NCI-H748 treated with DMSO at 0.1 percent for 48 hours (cell line): ENCODE data around the gene OVOL3.
"Not testable (repeated sequence)": the region's sequence is repeated elsewhere in the genome, so short reads cannot be mapped to it uniquely, and the experiment has no call there.

Experiments
- DNase-seq: peaks from one replicate; lab custom pipeline; 2025; lab: John Stamatoyannopoulos, UW

Gene OVOL3

DNA sequence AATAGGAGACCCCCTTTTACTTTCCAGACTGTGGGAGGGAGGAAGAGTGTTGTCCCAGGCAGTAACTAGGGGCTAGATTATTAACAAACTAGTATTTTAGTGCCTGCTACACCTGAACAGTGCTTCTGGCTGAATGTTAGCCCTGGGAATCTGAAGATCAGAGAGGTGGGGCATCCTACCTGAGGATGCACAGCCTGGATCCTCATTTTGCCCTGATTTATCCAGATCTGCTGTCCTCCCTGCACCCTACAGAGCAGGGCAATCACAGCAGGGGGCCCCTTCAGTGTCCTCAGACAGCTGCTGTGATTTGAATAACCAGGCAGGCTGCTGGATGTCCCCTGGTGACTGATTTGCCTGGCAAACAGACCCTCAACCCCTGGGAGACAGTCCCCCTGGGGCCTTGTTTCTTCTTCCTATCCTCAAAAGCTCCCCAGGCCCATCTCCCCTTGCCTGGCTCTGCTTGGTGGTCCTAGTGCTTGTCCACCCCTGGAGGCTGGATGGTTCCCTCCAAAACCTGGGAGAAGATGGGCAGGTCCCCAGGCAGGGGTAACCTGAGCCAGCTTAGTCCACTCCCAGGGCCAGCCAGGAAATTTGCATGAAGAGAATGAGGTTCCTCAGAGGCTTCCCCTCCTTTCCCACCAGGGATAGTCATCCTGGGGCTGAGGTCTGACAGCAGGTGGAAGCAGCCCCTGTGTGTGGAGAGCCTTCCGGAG is at the start of gene OVOL3:
TSS of gene OVOL3 (plus strand) at position 657 of the 713 bp plus-strand sequence. CDS start 60 bp downstream, outside the sequence.
- DNase-seq: no peak

DNA sequence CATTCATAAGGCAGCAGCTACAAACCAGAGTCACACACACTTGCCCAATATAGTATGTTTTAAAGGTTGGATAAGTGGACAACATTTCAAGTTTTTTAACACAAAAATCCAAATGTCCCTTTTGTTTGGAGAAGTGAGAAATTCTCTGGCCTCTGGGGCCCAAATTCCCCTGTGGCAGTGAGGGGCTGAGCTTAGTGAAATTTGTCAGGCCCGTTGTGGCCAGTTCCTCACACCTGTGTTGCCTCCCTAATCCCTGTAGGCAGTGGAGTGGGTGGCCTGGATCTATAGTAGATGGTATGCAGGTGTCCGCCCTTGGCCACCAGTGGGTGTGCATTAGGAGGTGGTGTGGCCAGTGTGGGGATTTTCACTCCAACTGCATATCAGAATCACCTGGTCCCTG is 49.6 kb upstream of the OVOL3 start:
- no peak for DNase-seq

DNA sequence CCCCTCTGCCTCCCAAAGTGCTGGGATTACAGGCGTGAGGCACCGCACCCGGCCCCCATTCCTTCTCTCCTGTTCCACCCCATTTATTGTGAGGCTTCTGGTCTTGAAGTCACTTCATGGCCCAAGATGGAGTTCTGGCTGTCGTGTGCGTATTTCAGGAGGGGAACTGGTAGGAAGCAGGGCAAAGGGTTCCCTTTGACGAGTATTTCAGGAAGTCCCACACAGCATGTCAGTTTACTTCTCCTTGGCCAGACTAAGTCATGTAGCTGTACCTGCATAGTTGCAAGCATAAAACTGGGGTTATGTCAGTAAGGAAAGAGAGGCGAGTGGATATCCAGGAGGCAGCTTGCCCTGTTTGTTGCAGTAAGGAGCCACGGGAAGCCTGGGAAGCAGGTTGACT is 46.1 kb upstream of the OVOL3 start:
- no peak for DNase-seq

DNA sequence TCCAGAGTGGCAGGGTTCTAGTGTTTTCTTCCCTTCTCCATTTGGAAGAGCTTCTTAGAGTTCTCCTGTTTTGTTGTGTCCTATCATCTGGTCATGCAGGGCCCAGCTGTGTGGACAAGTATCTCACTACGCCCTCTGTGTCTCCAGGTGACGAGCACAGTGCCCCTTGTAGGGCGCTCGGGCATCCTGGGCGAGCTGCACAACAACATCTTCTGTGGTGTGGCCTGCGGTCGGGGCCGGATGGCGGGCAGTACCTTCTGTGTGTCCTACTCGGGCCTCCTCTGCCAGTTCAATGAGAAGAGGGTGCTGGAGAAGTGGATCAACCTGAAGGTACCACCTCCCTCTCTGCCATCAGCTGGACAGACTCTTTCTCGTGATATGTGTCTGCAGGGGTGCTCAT is 43.3 kb upstream of the OVOL3 start:
- no peak for DNase-seq

DNA sequence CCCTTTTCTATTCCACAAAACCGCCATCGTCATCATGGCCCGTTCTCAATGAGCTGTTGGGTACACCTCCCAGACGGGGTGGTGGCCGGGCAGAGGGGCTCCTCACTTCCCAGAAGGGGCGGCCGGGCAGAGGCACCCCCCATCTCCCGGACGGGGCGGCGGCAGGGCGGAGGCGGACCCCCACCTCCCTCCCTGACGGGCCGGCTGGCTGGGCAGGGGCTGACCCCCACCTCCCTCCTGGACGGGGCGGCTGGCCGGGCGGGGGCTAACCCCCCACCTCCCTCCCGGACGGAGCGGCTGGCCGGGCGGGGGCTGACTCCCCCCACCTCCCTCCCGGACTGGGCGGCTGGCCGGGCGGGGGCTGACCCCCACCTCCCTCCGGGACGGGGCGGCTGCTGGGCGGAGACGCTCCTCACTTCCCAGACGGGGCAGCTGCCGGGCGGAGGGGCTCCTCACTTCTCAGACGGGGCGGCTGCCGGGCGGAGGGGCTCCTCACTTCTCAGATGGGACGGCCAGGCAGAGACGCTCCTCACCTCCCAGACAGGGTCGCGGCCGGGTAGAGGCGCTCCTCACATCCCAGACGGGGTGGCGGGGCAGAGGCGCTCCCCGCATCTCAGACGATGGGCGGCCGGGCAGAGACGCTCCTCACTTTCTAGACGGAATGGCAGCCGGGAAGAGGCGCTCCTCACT is 42.0 kb upstream of the OVOL3 start:
- DNase-seq: not testable (repeated sequence)

DNA sequence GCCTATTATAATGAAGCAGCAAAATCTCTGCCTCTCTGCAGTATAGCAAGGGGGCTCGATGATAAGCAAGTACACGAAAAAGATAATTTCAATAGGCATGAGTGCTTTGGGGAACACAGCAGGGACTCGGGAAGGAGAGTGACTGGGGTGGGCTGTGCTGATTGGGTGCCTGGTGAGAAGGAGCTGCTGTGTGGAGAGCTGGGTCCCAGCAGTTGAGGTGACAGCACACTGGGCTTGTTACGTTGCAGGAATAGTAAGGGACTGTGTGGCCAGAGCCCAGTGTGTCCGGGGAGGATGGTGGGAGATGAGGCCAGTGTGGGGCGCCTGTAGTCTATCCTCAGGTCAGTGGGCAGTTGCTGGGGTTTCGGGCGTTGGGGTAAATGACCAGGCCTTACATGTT is 38.9 kb upstream of the OVOL3 start:
- DNase-seq: no peak

DNA sequence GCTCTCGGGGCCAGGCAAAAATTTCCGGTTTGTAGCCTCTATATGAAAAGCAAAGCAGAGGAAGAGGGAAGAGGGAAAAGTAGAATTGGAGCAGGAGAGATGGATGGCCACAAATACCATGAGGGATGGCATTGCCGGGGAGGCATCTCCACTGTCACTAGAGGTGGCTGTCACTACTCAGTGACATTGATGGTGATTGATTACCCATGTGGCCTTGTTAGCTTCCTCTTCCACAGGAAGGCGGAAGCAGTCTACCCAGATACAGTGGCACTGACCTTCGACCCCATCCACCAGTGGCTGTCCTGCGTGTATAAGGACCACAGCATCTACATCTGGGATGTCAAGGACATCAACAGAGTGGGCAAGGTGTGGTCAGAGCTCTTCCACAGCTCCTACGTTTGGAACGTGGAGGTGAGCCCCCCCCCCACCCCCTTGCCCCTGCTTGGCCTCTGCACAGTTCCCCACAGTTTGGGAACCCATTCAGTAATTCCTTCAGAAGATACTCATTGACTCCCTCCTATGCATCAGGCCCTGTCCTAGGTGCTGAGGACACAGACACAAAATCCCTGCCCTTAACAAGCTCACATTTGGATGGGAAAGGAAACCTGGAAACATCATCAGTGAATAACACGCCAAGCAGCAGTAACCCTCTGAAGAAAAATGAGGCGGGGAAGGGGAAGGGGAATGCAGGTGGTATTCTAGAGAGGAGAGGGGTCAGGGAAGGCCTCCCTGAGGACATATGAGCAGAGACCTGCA is 37.6 kb upstream of the OVOL3 start:
- no peak for DNase-seq

DNA sequence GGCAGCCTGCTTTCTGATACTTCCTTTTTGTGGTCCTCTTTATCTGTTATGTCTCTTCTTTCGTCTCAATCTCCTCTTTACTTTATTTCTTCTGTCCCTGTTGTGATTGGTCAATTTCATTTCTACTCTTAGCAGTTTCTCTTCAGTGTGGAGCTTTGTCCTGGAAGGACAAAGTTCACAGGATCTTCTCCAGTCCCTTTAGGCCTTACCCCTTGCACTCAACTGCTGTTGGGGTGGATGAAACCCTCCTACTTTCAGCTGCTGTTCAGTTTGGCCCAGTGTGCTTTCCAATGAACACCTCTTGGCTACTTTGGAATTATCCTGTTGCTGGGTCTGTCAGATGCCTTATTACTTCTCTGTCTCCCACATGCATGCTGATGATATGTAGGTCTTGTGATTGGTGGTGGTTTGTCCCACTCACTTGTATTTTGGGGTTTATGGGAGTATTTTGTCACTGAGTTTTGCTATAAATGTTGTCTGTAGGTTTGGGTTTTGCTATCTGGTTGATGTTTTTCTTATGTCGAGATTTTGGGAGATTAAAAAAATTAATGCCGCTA is 31.5 kb upstream of the OVOL3 start:
- no peak for DNase-seq

DNA sequence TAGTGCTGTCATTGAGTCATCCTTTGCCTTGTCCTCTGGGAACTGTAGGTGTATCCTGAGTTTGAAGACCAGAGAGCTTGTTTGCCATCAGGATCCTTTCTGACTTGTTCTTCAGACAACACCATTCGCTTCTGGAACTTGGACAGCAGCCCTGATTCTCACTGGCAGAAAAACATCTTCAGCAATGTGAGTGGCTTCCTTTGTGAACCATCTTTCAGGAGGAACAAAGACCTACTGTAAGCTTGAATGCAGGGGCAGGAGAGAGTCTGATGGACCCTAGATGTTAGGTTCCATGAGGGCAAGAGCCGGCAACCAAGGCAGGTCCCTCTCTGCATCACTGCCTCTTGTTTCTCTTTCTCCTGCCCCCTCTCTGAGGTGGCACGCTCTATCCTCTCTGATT is 29.6 kb upstream of the OVOL3 start:
- no peak for DNase-seq

DNA sequence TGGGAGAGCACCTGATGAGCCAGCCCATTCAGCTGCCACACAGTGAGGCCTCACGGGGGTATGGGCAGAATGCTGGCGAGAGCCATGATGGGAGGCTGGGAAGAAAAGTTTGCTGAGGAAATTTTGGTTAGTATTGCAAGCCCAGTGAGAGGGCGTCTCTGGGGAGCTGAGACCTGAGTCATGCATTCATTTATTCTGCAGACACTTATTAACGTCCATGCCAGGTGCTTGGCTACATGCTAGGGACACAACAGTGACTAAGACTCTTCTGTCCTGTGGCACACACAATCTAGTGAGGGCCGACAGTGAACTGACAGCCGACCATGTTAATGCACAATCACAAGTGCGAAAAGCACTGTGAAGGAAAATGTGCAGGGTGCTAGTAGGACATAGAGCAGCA is 29.0 kb upstream of the OVOL3 start:
- no peak for DNase-seq

DNA sequence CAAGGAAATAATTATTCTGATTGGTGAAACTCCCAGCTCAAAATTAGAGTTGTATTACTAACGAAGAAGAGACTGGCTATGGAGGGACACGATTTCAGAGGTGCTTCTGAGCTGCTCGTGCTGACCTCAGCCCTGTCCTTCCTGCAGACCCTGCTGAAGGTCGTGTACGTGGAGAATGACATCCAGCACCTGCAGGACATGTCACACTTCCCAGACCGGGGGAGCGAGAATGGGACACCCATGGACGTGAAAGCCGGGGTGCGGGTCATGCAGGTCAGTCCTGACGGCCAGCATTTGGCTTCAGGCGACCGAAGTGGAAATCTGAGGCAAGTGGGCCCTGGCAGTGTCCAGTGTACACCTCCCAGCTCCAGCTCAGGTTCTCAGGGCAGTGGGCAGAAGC is 28.0 kb upstream of the OVOL3 start:
- no peak for DNase-seq

DNA sequence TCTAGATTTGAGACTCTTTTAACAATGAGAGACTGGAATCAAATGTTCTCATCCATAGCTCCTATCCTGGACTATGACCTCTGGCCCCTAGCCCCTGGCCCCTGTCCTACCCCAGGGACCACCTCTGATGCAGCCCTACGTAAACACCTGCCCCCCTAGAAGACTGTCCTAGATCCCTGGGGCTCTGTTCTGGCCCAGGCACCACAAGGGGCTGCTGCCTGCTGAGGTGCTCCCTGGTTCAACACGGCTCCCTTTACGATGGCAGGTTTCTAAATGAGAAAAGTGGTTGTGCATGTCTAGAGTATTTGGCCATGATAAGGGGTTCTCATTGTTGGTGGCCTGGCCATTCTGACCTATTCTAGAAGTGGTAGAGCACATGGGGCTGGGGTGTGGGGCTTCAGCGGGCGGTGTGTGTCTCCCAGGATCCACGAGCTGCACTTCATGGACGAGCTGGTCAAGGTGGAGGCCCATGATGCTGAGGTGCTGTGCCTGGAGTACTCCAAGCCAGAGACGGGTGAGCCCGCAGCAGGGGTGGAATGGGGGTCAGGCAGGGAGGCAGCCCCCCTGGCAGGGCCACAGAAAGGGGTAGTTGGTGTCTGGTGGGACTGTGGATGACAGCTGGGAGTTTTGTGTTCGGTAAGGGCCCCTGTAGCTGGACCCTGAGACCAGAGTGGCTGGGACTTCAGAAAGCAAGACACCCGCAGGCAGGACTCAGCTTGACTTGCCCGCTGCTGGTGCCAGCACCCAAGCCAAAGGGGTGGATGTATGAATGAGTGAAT is 26.5 kb upstream of the OVOL3 start:
- no peak for DNase-seq

DNA sequence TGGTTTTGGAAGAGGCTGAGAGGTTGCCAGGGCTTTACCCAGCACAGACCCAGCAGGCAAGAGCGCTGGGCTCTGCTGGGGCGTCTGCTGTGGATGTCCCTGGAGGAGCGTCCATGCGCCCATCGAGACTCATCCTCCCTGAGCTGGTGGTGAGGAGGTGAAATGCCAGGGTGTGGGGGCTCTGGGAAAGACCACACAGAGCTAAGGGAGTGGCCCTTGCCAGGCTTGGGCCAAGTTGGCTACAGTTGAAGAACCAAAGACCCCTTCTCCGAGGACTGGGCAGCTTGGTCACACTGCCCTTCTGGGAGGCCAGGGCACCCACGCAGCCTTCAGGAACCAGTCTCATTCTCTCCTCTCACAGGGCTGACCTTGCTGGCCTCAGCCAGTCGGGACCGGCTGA is 24.6 kb upstream of the OVOL3 start:
- no peak for DNase-seq

DNA sequence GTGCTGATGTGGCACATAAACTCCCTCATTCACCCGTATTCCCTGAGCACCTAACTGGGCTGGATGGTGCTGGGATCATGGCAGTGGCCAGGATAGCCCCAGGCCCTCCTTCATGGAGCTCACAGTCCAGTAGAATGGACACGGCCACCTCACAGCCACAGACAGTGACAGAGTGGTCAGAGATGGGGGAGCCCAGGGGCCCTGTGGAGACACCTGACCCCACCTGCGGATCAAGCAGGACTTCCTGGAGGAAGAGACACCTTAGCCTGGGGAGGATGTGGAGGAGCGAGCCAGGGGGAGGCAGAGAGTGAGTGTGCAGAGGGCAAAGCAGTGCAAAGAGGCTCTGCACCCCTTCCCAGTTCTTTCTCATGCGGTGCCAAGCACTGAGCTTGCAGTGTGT is 21.1 kb upstream of the OVOL3 start:
- no peak for DNase-seq

DNA sequence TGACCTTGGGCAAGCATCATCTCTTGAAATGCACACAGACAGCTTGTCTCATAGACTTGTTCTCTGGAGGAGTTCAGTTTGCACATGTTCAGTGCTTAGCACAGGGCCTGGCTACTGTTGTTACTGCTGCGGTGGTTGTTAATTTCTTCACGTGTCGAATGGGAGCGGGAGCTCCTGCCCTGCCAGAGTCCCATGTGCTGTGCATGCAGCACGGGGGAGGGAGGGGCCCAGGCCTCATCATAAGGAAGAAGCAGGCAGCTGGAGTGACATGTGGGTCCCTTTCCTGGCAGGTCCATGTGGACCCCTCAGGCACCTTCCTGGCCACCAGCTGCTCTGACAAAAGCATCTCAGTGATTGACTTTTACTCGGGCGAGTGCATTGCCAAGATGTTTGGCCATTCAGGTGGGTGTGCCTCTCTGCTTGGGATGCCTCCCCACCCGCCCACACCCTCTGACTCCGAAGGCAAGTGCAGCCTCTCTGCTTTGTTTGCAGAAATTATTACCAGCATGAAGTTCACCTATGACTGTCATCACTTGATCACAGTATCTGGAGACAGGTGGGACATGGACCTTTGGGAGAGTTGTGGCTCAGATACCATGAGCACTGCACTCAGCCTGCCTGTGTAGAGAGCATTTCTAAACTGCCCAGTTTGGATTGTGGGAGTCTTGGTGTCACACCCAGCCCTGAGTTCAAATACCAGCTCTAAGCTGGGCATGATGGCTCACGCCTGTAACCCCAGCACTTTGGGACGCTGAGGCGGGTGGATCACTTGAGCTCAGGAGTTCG is 19.8 kb upstream of the OVOL3 start:
- DNase-seq: no peak

DNA sequence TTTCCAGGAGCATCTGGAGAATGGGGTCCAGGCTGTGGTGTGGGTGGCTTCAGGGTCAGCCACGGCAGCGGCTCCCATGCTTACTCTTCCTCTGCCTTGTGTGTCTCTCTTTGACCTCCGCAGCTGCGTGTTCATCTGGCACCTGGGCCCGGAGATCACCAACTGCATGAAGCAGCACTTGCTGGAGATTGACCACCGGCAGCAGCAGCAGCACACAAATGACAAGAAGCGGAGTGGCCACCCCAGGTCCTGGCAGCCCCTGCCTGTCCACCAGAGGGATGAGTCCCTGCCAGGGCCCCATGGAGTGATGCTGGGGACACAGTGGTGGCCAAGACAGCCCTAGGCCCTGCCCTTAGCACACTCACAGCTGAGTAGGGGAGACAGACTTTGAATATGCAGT is 18.4 kb upstream of the OVOL3 start:
- no peak for DNase-seq

DNA sequence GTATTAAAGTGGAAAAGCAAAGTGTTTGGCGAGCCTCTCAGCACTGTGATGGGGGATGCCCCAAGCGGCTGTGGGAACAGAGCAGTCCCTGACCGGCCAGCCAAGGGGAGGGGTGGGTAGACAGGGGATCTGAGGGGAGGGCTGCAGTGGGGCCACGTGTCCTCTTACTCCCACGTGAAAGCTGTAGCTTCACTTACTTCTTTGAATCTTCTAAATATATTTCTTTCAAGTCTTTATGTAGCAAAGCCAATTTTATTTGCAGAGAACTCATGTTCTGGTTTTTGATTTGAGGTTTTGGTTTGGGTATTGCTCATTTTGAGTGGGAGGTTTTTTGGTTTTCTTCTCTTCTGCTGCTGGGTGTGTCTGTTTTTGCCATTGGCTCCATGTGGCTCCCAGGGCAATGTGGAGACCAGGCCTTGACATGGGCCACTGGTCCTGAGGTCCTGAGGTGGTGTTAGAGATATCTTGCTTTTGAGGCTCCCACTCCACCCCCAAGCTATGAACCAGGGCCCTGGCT is 17.7 kb upstream of the OVOL3 start:
- no peak for DNase-seq

DNA sequence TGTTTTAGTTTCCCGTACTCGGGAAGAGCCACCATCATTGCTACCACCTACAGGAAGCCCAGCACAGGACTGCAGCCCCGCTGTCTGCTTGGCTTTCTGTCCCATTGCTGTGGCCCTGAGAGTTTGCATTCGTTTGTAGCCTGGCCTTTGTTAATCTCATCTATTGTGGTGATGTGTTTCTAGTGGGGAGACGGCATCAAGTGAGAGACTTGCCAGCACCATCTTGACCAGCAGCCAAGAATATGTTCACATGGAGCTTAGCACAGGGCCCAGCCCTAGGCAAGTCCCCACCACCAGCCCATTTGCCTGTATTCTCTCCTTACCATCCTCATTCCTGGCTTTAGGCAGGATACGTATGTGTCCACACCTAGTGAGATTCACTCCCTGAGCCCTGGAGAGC is 17.3 kb upstream of the OVOL3 start:
- DNase-seq: no peak

DNA sequence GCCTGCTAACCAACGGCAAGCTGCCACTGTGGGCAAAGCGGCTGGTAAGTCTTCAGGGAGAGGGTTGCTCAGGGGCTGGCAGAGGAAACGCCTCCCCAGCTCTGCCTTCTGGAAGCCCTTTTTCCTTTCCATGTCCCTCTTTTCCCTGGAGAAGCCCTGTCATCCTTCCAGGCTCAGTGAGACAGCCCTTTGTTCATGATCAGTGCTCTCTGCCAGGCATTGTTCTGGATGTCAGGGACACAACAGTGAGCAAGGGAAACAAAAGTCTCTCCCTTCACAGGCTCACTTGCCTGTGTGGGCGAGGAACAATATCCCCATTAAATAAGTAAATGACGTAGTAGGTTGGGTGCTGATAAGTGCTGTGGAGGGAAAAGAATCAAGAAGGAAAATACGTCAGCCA is 13.9 kb upstream of the OVOL3 start:
- DNase-seq: no peak

DNA sequence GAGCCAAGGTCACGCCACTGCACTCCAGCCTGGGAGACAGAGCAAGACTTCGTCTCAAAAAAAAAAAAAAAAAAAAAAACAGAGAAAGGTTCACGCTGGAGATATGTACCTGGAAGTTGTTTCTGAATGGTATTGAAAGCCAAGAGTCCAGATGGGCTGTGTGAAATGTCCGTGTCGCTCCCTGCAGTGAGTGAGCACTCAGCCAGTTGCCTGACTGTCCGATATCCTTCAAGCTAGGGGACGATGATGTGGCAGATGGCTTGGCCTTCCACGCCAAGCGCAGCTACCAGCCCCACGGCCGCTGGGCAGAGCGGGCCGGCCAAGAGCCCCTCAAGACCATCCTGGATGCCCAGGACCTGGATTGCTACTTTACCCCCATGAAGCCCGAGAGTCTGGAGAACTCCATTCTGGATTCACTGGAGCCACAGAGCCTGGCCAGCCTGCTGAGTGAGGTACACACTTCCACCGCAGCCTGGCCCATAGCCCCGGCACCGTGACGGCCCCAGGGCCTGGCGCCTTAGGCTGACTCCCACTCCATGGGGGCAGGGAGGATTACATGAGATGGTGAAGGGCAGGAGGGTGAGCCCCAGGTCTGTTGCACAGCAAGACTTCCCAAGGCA is 11.7 kb upstream of the OVOL3 start:
- DNase-seq: no peak

DNA sequence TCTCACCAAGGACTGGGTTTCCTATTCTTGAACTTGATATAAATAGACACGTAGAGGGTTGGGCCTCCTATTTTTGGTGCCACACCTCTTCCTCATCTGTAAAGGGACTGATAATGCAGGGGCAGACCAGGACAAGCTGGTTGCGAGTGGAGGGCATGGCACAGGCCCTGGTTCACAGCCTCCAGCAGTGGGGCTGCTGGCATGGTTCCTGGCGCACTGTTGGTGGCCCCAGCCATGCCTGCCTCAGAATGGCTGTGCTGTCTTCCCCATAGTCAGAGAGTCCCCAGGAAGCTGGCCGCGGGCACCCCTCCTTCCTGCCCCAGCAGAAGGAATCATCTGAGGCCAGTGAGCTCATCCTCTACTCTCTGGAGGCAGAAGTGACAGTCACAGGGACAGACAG is 10.5 kb upstream of the OVOL3 start:
- no peak for DNase-seq
